GM23248 (cell line): ENCODE data around the gene EIF5B. TPM values are rescaled to one million over a fixed set of nuclear protein-coding genes. Genes with fewer than 3 reads are reported as not detected.
A peak's percentile ranks its signal among the peaks of the same experiment; 100 is the strongest.
"Not testable (repeated sequence)": the region's sequence is repeated elsewhere in the genome, so short reads cannot be mapped to it uniquely, and the experiment has no call there.

Source experiments
- DNase-seq: peaks from one replicate; pipeline ENCODE4 v3.0.0-alpha.2; 2015
- H2AFZ ChIP-seq: fragments of 200-600 bp; sonication (generic); 2 replicates; pipeline ENCODE4 v1.6.1; 2016; ENCODE audit warnings: antibody characterized with exemption
- H3F3A ChIP-seq: fragments of 200-600 bp; sonication (generic); 2 replicates; pipeline ENCODE4 v1.6.1; 2016; ENCODE audit warnings: mild to moderate bottlenecking, antibody characterized with exemption, mixed run types; ENCODE audit not compliant: insufficient read depth
- H3K27ac ChIP-seq: fragments of 200-600 bp; sonication (generic); 2 replicates; pipeline ENCODE4 v1.5.1; 2016; ENCODE audit warnings: mild to moderate bottlenecking
- H3K27me3 ChIP-seq: fragments of 200-600 bp; sonication (generic); replicated peaks from 2 replicates; pipeline ENCODE4 v1.6.1; 2016; ENCODE audit warnings: mild to moderate bottlenecking; ENCODE audit not compliant: insufficient read depth
- H3K36me3 ChIP-seq: fragments of 200-600 bp; sonication (generic); 2 replicates; pipeline ENCODE4 v1.6.1; 2016; ENCODE audit warnings: low read depth, mild to moderate bottlenecking
- H3K4me1 ChIP-seq: fragments of 200-600 bp; sonication (generic); 2 replicates; pipeline ENCODE4 v1.6.1; 2016; ENCODE audit warnings: mild to moderate bottlenecking; ENCODE audit not compliant: insufficient read depth
- H3K4me2 ChIP-seq: fragments of 200-600 bp; sonication (generic); one replicate; pipeline ENCODE4 v1.6.1; 2016; ENCODE audit warnings: mild to moderate bottlenecking; ENCODE audit not compliant: unreplicated experiment
- H3K4me3 ChIP-seq: fragments of 200-600 bp; sonication (generic); 2 replicates; pipeline ENCODE4 v1.5.1; 2016; ENCODE audit warnings: mild to moderate bottlenecking
- H3K79me2 ChIP-seq: fragments of 200-600 bp; sonication (generic); 2 replicates; pipeline ENCODE4 v1.6.1; 2016; ENCODE audit warnings: mild to moderate bottlenecking; ENCODE audit not compliant: insufficient read depth
- H3K9ac ChIP-seq: fragments of 200-600 bp; sonication (generic); 2 replicates; pipeline ENCODE4 v1.6.1; 2016; ENCODE audit warnings: mild to moderate bottlenecking
- H3K9me2 ChIP-seq: fragments of 200-600 bp; sonication (generic); 2 replicates; pipeline ENCODE4 v1.6.1; 2016; ENCODE audit warnings: mixed run types, mild to moderate bottlenecking, moderate library complexity; ENCODE audit not compliant: insufficient read depth
- H3K9me3 ChIP-seq: fragments of 200-600 bp; sonication (generic); one replicate; pipeline ENCODE4 v1.6.1; 2017; ENCODE audit warnings: low read depth
- H4K20me1 ChIP-seq: fragments of 200-600 bp; sonication (generic); 2 replicates; pipeline ENCODE4 v1.6.0; 2016; ENCODE audit not compliant: insufficient read depth
- EZH2 ChIP-seq: fragments of 200-600 bp; sonication (generic); IDR thresholded peaks from 2 replicates; pipeline ENCODE4 v1.6.1; 2018; ENCODE audit warnings: antibody characterized with exemption, mild to moderate bottlenecking; ENCODE audit not compliant: insufficient read depth, poor library complexity, severe bottlenecking
- EZH2phosphoT487 ChIP-seq: fragments of 200-600 bp; sonication (generic); IDR thresholded peaks from 2 replicates; pipeline ENCODE4 v1.6.1; 2018; ENCODE audit warnings: antibody characterized with exemption, moderate library complexity, mild to moderate bottlenecking, low read depth; ENCODE audit not compliant: insufficient read depth
- WGBS, 2 experiments: methylation state at CpG; one replicate each; pipeline ENCODE4 v1.1.6; 2015 to 2017; ENCODE audit warnings: low lambda C conversion rate in 2 of 2, low coverage in 1 of 2; ENCODE audit errors: missing lambda C conversion rate in 2 of 2; 5-methylcytosine and 5-hydroxymethylcytosine counted together
- in situ Hi-C: fragments of 300-500 bp; cut with MboI; formaldehyde crosslinking; loops from 2 replicates; pipeline ENCODE4 v1.15.0; 2020
- polyA plus RNA-seq: library from polyadenylated mRNA; unstranded; fragments of >200 nt; fragmentation: Nextera tagmentation; extraction: Ambion mirVana; gene quantifications from 2 replicates; pipeline ENCODE4 v1.2.1, GENCODE V29; 2016
- total RNA-seq: library from RNA; depleted of rRNA; stranded (reverse); fragments of >200 nt; shearing (Covaris generic); gene quantifications from 2 replicates; pipeline ENCODE4 v1.2.3, GENCODE V29; 2014

EIF5B gene
- total and polyA plus RNA-seq, 2 experiments from 2014 or later = 19.5 to 27.7 TPM

GRCh38 chr2:99346218-99346617 lies 9.0 kb downstream of the EIF5B start:
- in situ Hi-C loops = no loop called here
- H3K4me2 ChIP-seq = no peak overlapping the region

GRCh38 chr2:99348173-99348572 lies 11.0 kb downstream of the EIF5B start:
- H4K20me1 ChIP-seq = peaks cover 6% of the 10 kb centered on the region

More at GRCh38 chr2:99346218-99346617, 9.0 kb downstream of the EIF5B start:
- no peak for TF ChIP-seq EZH2phosphoT487
- no peak for TF ChIP-seq EZH2
- no peaks in the 10 kb centered on the region for H3K27me3 ChIP-seq
- no peaks in the 10 kb centered on the region for H3F3A ChIP-seq
- H3K79me2 ChIP-seq = peaks cover 100% of the 10 kb centered on the region
- no peak overlapping the region for H3K27ac ChIP-seq
- H3K4me3 ChIP-seq = no peak overlapping the region
- H3K9me2 ChIP-seq = no peaks in the 10 kb centered on the region
- no peak for DNase-seq
- no peak overlapping the region for H2AFZ ChIP-seq
- no peak overlapping the region for H3K9ac ChIP-seq
- H3K4me1 ChIP-seq = 0 out of 2 replicates have a peak, but pooled peaks cover 6% of the 10 kb centered on the region
- no peaks in the 10 kb centered on the region for H3K9me3 ChIP-seq
- H3K36me3 ChIP-seq = no peaks in the 10 kb centered on the region
- peaks cover 2% of the 10 kb centered on the region; the same call in 1 of the 2 replicates for H4K20me1 ChIP-seq

DNA sequence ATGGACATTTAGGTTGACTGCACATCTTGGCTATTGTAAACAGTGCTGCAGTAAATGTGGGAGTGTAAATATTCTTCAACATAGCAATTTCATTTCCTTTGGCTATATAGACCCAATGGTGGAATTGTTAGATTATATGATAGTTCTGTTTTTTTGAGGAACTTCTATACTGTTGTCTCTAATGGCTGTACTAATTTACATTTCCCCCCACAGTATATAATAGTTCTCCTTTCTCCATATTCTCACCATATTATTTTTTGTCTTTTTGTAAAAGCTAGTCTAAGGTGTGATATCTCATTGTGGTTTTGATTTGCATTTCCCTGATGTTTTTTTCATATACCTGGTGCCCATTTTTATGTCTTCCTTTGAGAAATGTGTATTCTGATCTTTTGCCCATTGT lies 13.0 kb downstream of the EIF5B start:
- Histone ChIP-seq H3K4me3 (no peak overlapping the region), H3K9me2 (no peaks in the 10 kb centered on the region), H3K27ac (no peak overlapping the region), H3K79me2 (peaks cover 100% of the 10 kb centered on the region), H2AFZ (no peak overlapping the region), H3K4me1 (peaks cover 13% of the 10 kb centered on the region; the same call in 1 of the 2 replicates), H3F3A (0 out of 2 replicates have a peak, but pooled peaks cover 4% of the 10 kb centered on the region), H3K27me3 (no peaks in the 10 kb centered on the region), H4K20me1 (peaks cover 17% of the 10 kb centered on the region), H3K4me2 (no peak overlapping the region), H3K9me3 (no peaks in the 10 kb centered on the region), H3K36me3 (no peaks in the 10 kb centered on the region), H3K9ac (no peak overlapping the region)
- DNase-seq = no peak
- in situ Hi-C loops = no loop called here
- no peak for TF ChIP-seq EZH2phosphoT487
- TF ChIP-seq EZH2 = no peak

More at GRCh38 chr2:99348173-99348572, 11.0 kb downstream of the EIF5B start:
- Histone ChIP-seq H2AFZ (no peak overlapping the region), H3K79me2 (peaks cover 100% of the 10 kb centered on the region), H3K36me3 (no peaks in the 10 kb centered on the region), H3F3A (no peaks in the 10 kb centered on the region), H3K27ac (no peak overlapping the region), H3K4me3 (no peak overlapping the region), H3K27me3 (no peaks in the 10 kb centered on the region), H3K4me1 (no peaks in the 10 kb centered on the region), H3K4me2 (no peak overlapping the region), H3K9me2 (no peaks in the 10 kb centered on the region), H3K9me3 (no peaks in the 10 kb centered on the region), H3K9ac (no peak overlapping the region)
- TF ChIP-seq EZH2 = no peak
- no peak for TF ChIP-seq EZH2phosphoT487
- in situ Hi-C loops = no loop called here
- WGBS, 2 experiments = 98 to 99% methylated on average over 3 of the region's 3 CpGs
- DNase-seq = no peak

GRCh38 chr2:99354070-99354469 lies 16.9 kb downstream of the EIF5B start:
- Histone ChIP-seq H2AFZ (no peak overlapping the region), H3K9me2 (no peaks in the 10 kb centered on the region), H3K27ac (peak overlapping the region; percentile 20; the same call in 1 of the 2 replicates), H3K4me2 (peak overlapping the region; percentile 43), H3K9me3 (no peaks in the 10 kb centered on the region), H3K4me1 (peaks cover 13% of the 10 kb centered on the region; the same call in 1 of the 2 replicates), H3K9ac (no peak overlapping the region), H3K4me3 (no peak overlapping the region), H3K36me3 (no peaks in the 10 kb centered on the region), H3K27me3 (no peaks in the 10 kb centered on the region), H3K79me2 (peaks cover 100% of the 10 kb centered on the region), H4K20me1 (peaks cover 17% of the 10 kb centered on the region), H3F3A (0 out of 2 replicates have a peak, but pooled peaks cover 4% of the 10 kb centered on the region)
- peak; percentile 44 for DNase-seq
- 23 to 27% methylated on average over 1 of the region's 1 CpG for WGBS, 2 experiments
- TF ChIP-seq EZH2 (no peak), EZH2phosphoT487 (no peak)
- in situ Hi-C loops = no loop called here

DNA sequence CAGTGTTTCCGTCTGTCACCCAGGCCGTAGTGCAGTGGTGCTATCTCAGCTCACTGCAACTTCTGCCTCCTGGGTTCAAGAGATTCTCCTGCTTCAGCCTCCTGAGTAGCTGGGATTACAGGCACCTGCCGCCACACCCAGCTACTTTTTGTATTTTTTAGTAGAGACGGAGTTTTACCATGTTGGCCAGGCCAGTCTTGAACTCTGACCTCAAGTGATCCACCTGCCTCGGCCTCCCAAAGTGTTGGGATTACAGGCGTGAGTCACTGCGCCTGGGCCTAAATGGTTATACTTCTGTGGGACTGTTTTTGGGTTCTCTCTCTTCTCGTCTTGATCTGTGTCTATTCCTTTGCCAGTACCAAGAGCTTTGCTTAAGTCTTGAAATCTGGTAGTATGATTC lies 17.6 kb downstream of the EIF5B start:
- H3K27ac ChIP-seq, H2AFZ ChIP-seq, in situ Hi-C loops, H3K27me3 ChIP-seq, H3K9me3 ChIP-seq, H3K4me3 ChIP-seq, H3F3A ChIP-seq, H3K9ac ChIP-seq, H3K9me2 ChIP-seq, H3K4me2 ChIP-seq, H3K36me3 ChIP-seq, DNase-seq: not testable (repeated sequence)
- WGBS, 2 experiments = 97 to 99% methylated on average over 7 to 8 of the region's 8 CpGs
- Histone ChIP-seq H3K79me2 (peaks cover 100% of the 10 kb centered on the region), H4K20me1 (peaks cover 17% of the 10 kb centered on the region), H3K4me1 (peaks cover 13% of the 10 kb centered on the region; the same call in 1 of the 2 replicates)
